GM18867 (cell line): ENCODE results near the gene INO80C.
"Not testable (repeated sequence)": the region's sequence is repeated elsewhere in the genome, so short reads cannot be mapped to it uniquely, and the experiment has no call there.

Experiments used
- ATAC-seq: cut with Tn5 transposase; IDR thresholded peaks from one replicate; pipeline ENCODE4 v1.9.1; 2021; ENCODE audit warnings: mild to moderate bottlenecking, moderate library complexity; ENCODE audit not compliant: unreplicated experiment

INO80C gene

GRCh38 chr18:35489913-35490490 is 7.8 kb downstream of the INO80C start:
- ATAC-seq, result no peak

GRCh38 chr18:35489281-35489680 is 8.5 kb downstream of the INO80C start:
- ATAC-seq, result not testable (repeated sequence)

- ATAC-seq, result not testable (repeated sequence)
Observed at GRCh38 chr18:35488396-35488795, 9.4 kb downstream of the INO80C start.

- not testable (repeated sequence) for ATAC-seq
Observed at GRCh38 chr18:35487525-35487924, 10.2 kb downstream of the INO80C start.

- no peak for ATAC-seq
Observed at GRCh38 chr18:35485852-35486251, 11.9 kb downstream of the INO80C start.

- peak; percentile 73 for ATAC-seq
Observed at GRCh38 chr18:35484034-35484433, 13.7 kb downstream of the INO80C start.

GRCh38 chr18:35481960-35482366 is 15.8 kb downstream of the INO80C start:
- no peak for ATAC-seq

- no peak for ATAC-seq
Observed at GRCh38 chr18:35479911-35480586, 17.7 kb downstream of the INO80C start.

- ATAC-seq, result peak; percentile 59
Observed at GRCh38 chr18:35478520-35479435, 19.0 kb downstream of the INO80C start.

- ATAC-seq, result no peak
Observed at GRCh38 chr18:35477974-35478373, 19.8 kb downstream of the INO80C start.

- ATAC-seq, result no peak
Observed at GRCh38 chr18:35477497-35477896, 20.3 kb downstream of the INO80C start.

- ATAC-seq, result no peak
Observed at GRCh38 chr18:35474884-35475283, 22.9 kb downstream of the INO80C start.

- ATAC-seq, result no peak
Observed at GRCh38 chr18:35473562-35473961, 24.2 kb downstream of the INO80C start.

- ATAC-seq, result no peak
Observed at GRCh38 chr18:35470435-35470834, 27.3 kb downstream of the INO80C start.

- no peak for ATAC-seq
Observed at GRCh38 chr18:35469725-35470124, 28.0 kb downstream of the INO80C start.

GRCh38 chr18:35468711-35469110 is 29.0 kb downstream of the INO80C start:
- ATAC-seq, result no peak

- peak; percentile 58 for ATAC-seq
Observed at GRCh38 chr18:35467624-35468016, 30.1 kb downstream of the INO80C start.

- peak; percentile 12 for ATAC-seq
Observed at GRCh38 chr18:35466815-35467623, 30.7 kb downstream of the INO80C start.

- ATAC-seq, result no peak
Observed at GRCh38 chr18:35466334-35466733, 31.4 kb downstream of the INO80C start.

GRCh38 chr18:35465329-35465728 is 32.4 kb downstream of the INO80C start:
- ATAC-seq, result no peak

GRCh38 chr18:35464831-35465279 is 32.9 kb downstream of the INO80C start:
- no peak for ATAC-seq
